Uterus (tissue), 2 donors: ENCODE measurements around the gene KCNQ1OT1.

Source experiments
- POLR2A ChIP-seq, 2 donors: fragments of 450-650 bp; IDR thresholded peaks; one replicate each; pipeline ENCODE4 v1.6.1; 2016; ENCODE audit warnings: antibody characterized with exemption in 2 of 2, mild to moderate bottlenecking in 1 of 2, moderate library complexity in 1 of 2
- TF ChIP-seq, protein P1 (sequence below), 4 experiments: fragments of 200-600 bp in 2 of 4; fragments of 450-650 bp in 2 of 4; sonication (generic) in 2 of 4; IDR thresholded peaks; one replicate each; pipeline ENCODE4 v1.5.1; 2016 to 2019; ENCODE audit warnings: antibody characterized with exemption in 4 of 4, mild to moderate bottlenecking in 2 of 4, moderate library complexity in 1 of 4

- TF ChIP-seq, protein P1, sequence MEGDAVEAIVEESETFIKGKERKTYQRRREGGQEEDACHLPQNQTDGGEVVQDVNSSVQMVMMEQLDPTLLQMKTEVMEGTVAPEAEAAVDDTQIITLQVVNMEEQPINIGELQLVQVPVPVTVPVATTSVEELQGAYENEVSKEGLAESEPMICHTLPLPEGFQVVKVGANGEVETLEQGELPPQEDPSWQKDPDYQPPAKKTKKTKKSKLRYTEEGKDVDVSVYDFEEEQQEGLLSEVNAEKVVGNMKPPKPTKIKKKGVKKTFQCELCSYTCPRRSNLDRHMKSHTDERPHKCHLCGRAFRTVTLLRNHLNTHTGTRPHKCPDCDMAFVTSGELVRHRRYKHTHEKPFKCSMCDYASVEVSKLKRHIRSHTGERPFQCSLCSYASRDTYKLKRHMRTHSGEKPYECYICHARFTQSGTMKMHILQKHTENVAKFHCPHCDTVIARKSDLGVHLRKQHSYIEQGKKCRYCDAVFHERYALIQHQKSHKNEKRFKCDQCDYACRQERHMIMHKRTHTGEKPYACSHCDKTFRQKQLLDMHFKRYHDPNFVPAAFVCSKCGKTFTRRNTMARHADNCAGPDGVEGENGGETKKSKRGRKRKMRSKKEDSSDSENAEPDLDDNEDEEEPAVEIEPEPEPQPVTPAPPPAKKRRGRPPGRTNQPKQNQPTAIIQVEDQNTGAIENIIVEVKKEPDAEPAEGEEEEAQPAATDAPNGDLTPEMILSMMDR (IDR thresholded peaks at IDR 0.05), result no peak
- TF ChIP-seq POLR2A (IDR thresholded peaks at IDR 0.05), result no peak
Observed at GRCh38 chr11:2585566-2586086, 114.2 kb downstream of the KCNQ1OT1 start.
